Lower leg skin (tissue), 4 donors: ENCODE measurements around the gene SLC35B2. TPM values are rescaled to one million over a fixed set of nuclear protein-coding genes. Genes with fewer than 3 reads are reported as not detected.

Experiments
- DNase-seq, 2 donors: peaks; one replicate each; pipeline ENCODE4 v3.0.0-alpha.2; 2019; ENCODE audit warnings: low spot score in 2 of 2
- H3K4me3 ChIP-seq: fragments of 200-600 bp; sonication (generic); 2 replicates; pipeline ENCODE4 v1.5.1; 2017; ENCODE audit warnings: mild to moderate bottlenecking, low read depth; ENCODE audit not compliant: poor library complexity, severe bottlenecking
- CTCF ChIP-seq, 3 donors: fragments of 450-650 bp; IDR thresholded peaks; one replicate each; pipeline ENCODE4 v1.5.1; 2016; ENCODE audit warnings: antibody characterized with exemption in 3 of 3, mild to moderate bottlenecking in 3 of 3, moderate library complexity in 2 of 3
- POLR2A ChIP-seq, 2 donors: fragments of 450-650 bp; IDR thresholded peaks; one replicate each; pipeline ENCODE4 v1.6.1; 2016 to 2017; ENCODE audit warnings: antibody characterized with exemption in 2 of 2, mild to moderate bottlenecking in 1 of 2, moderate library complexity in 1 of 2
- WGBS, 2 donors: methylation state at CpG; one replicate each; pipeline ENCODE4 v1.1.5; 2018; 5-methylcytosine and 5-hydroxymethylcytosine counted together
- intact Hi-C: fragments of 100-400 bp; cut with DNase I; formaldehyde crosslinking; loops from one replicate; pipeline ENCODE4 v1.15.0; 2023; ENCODE audit warnings: low total_unique reads
- total RNA-seq, 4 donors: library from RNA; depleted of rRNA; stranded (reverse); fragments of >200 nt; gene quantifications; one replicate each; pipeline ENCODE4 v1.1.0, GENCODE V29; 2016

The SLC35B2 gene
- total RNA-seq, 4 donors from 2014 or later, result 18.0 to 40.6 (median 32.6) TPM

- H3K4me3 ChIP-seq, result peak overlapping the region; percentile 31
- intact Hi-C loops, result loop anchor here (5.0 kb wide), 1 partner anchor 66 kb away; no protein-coding TSS in a partner anchor
- peak; percentile 77 to 96 for DNase-seq
- WGBS, 2 donors, result 1 to 3% methylated on average over 19 to 25 of the region's 42 CpGs
- TF ChIP-seq CTCF (IDR thresholded peaks at IDR 0.05), result peak in 2 of 3 donors; percentile 51 to 76
- TF ChIP-seq POLR2A (IDR thresholded peaks at IDR 0.05), result no peak
Observed at GRCh38 chr6:44237813-44238433, 19.4 kb downstream of the SLC35B2 start.

- H3K4me3 ChIP-seq, result peak overlapping the region; percentile 31
- DNase-seq, result peak; percentile 91 to 98
- 30 to 32% methylated on average over 19 to 21 of the region's 22 CpGs for WGBS, 2 donors
- intact Hi-C loops, result loop anchor here (5.0 kb wide), 1 partner anchor 65 kb away; no protein-coding TSS in a partner anchor
- TF ChIP-seq CTCF (IDR thresholded peaks at IDR 0.05), result no peak
- TF ChIP-seq POLR2A (IDR thresholded peaks at IDR 0.05), result no peak
Observed at GRCh38 chr6:44237021-44237812, 20.1 kb downstream of the SLC35B2 start.

GRCh38 chr6:44235891-44236516 lies 21.3 kb downstream of the SLC35B2 start:
- intact Hi-C loops, result loop anchor here (5.0 kb wide), 1 partner anchor 64 kb away; no protein-coding TSS in a partner anchor
- TF ChIP-seq POLR2A (IDR thresholded peaks at IDR 0.05) (no peak), CTCF (IDR thresholded peaks at IDR 0.05) (no peak)
- DNase-seq, result no peak
- WGBS, 2 donors, result 89 to 93% methylated on average over 6 of the region's 6 CpGs
- no peak overlapping the region for H3K4me3 ChIP-seq

- WGBS, 2 donors, result 72 to 75% methylated on average over 6 of the region's 6 CpGs
- TF ChIP-seq CTCF (IDR thresholded peaks at IDR 0.05), result no peak
- no peak for TF ChIP-seq POLR2A (IDR thresholded peaks at IDR 0.05)
- H3K4me3 ChIP-seq, result no peak overlapping the region
- intact Hi-C loops, result loop anchor here (5.0 kb wide), 1 partner anchor 63 kb away; no protein-coding TSS in a partner anchor
- DNase-seq, result no peak
Observed at GRCh38 chr6:44235269-44235668, 22.1 kb downstream of the SLC35B2 start.

- H3K4me3 ChIP-seq, result no peak overlapping the region
- 24 to 30% methylated on average over 5 of the region's 5 CpGs for WGBS, 2 donors
- TF ChIP-seq CTCF (IDR thresholded peaks at IDR 0.05) (peak in 1 of 3 donors; percentile 42), POLR2A (IDR thresholded peaks at IDR 0.05) (no peak)
- intact Hi-C loops, result loop anchor here (5.0 kb wide), 1 partner anchor 62 kb away; no protein-coding TSS in a partner anchor
- DNase-seq, result peak; percentile 72 to 93
Observed at GRCh38 chr6:44234101-44235025, 23.0 kb downstream of the SLC35B2 start.
